Nucleus accumbens (tissue), 56 donors: ENCODE measurements around the gene ANKRD55.
A peak's percentile ranks its signal among the peaks of the same experiment; 100 is the strongest.
"Not testable (repeated sequence)": the region's sequence is repeated elsewhere in the genome, so short reads cannot be mapped to it uniquely, and the experiment has no call there.

Source experiments
- DNase-seq, 56 donors: peaks; one replicate each; lab custom pipeline; 2025; lab: John Stamatoyannopoulos, UW

Gene ANKRD55

GRCh38 chr5:56255502-56255901, 22.4 kb upstream of the ANKRD55 start:
- no peak for DNase-seq

- no peak for DNase-seq
These were observed 20.8 kb upstream of the ANKRD55 start for GRCh38 chr5:56253924-56254323.

- no peak for DNase-seq
These were observed 20.0 kb upstream of the ANKRD55 start for GRCh38 chr5:56253126-56253525.

- DNase-seq, result no peak
These were observed 18.9 kb upstream of the ANKRD55 start for GRCh38 chr5:56251918-56252553.

GRCh38 chr5:56251440-56251839, 18.3 kb upstream of the ANKRD55 start:
- no peak for DNase-seq

GRCh38 chr5:56250011-56250410, 16.9 kb upstream of the ANKRD55 start:
- DNase-seq, result no peak

- DNase-seq, result not testable (repeated sequence)
These were observed 16.0 kb upstream of the ANKRD55 start for GRCh38 chr5:56249085-56249484.

- DNase-seq, result no peak
These were observed 14.5 kb upstream of the ANKRD55 start for GRCh38 chr5:56247592-56247991.

- DNase-seq, result no peak
These were observed 13.6 kb upstream of the ANKRD55 start for GRCh38 chr5:56246769-56247168.

GRCh38 chr5:56245481-56245880, 12.4 kb upstream of the ANKRD55 start:
- DNase-seq, result no peak

- DNase-seq, result no peak
These were observed 11.5 kb upstream of the ANKRD55 start for GRCh38 chr5:56244627-56245026.

- DNase-seq, result not testable (repeated sequence)
These were observed 9.1 kb upstream of the ANKRD55 start for GRCh38 chr5:56242271-56242670.

GRCh38 chr5:56232538-56232937, 592 bp downstream of the ANKRD55 start:
- DNase-seq, result no peak

GRCh38 chr5:56230576-56230975, 2.6 kb downstream of the ANKRD55 start:
- no peak for DNase-seq

- peak in 24 of 56 donors; percentile 1 to 66 (median 12) for DNase-seq
These were observed 4.0 kb downstream of the ANKRD55 start for GRCh38 chr5:56229111-56229510.

GRCh38 chr5:56228631-56229030, 4.5 kb downstream of the ANKRD55 start:
- no peak for DNase-seq

- DNase-seq, result no peak
These were observed 5.4 kb downstream of the ANKRD55 start for GRCh38 chr5:56227691-56228090.

GRCh38 chr5:56223298-56223697, 9.8 kb downstream of the ANKRD55 start:
- DNase-seq, result not testable (repeated sequence)

GRCh38 chr5:56221601-56222000, 11.5 kb downstream of the ANKRD55 start:
- not testable (repeated sequence) for DNase-seq

- no peak for DNase-seq
These were observed 17.9 kb downstream of the ANKRD55 start for GRCh38 chr5:56215019-56215830.

GRCh38 chr5:56213886-56214535, 19.1 kb downstream of the ANKRD55 start:
- not testable (repeated sequence) for DNase-seq
